HG03064 (cell line): ENCODE results near the gene CMTM3.
"Not testable (repeated sequence)": the region's sequence is repeated elsewhere in the genome, so short reads cannot be mapped to it uniquely, and the experiment has no call there.

Experiments
- ATAC-seq: cut with Tn5 transposase; IDR thresholded peaks from one replicate; pipeline ENCODE4 v1.9.1; 2021; ENCODE audit warnings: low read depth; ENCODE audit not compliant: unreplicated experiment

Gene CMTM3

GRCh38 chr16:66581246-66581952 is 23.1 kb upstream of the CMTM3 start:
- ATAC-seq, result no peak

- ATAC-seq, result no peak
These were observed 18.8 kb upstream of the CMTM3 start for GRCh38 chr16:66585481-66586239.

GRCh38 chr16:66587881-66588600 is 16.5 kb upstream of the CMTM3 start:
- no peak for ATAC-seq

DNA sequence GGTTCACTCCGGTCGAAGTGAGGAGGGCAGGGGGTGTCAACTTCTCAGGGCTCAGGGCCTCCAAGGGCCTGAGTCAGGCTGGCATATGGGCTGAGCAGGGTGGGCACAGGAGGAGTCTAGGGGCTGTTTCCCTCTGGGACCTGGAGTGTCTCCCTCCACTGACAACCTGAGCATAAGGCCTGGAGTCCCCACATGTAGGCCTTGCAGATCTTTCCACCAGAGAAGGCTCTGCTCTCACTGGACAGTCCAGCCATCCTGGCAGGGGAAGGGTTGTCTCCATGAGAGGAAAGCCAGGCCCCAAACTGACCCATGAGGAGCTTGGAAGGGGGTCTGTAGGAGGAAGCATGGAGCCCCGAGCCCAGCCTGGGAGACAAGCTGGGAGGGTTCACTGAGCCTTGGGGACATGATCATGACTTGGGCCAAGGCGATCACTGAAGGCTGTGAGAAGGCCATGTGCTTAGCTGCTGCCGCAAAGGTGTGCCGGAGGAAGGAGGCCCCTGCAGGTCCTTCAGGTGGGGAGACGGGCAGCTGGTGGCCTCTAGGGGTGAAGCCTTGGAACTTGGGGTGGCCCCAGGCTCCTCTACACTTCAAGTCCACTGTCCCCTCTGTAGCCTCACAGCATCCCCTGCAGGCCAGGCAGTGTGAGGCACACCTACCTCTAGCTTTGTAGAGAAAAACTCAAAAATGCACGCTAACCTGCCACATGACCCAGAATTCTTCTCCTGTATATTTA is 15.4 kb upstream of the CMTM3 start:
- no peak for ATAC-seq

- no peak for ATAC-seq
These were observed 14.2 kb upstream of the CMTM3 start for GRCh38 chr16:66590322-66590721.

- no peak for ATAC-seq
These were observed 13.5 kb upstream of the CMTM3 start for GRCh38 chr16:66591018-66591417.

- no peak for ATAC-seq
These were observed 12.3 kb upstream of the CMTM3 start for GRCh38 chr16:66592241-66592640.

- ATAC-seq, result no peak
These were observed 11.7 kb upstream of the CMTM3 start for GRCh38 chr16:66592814-66593213.

- no peak for ATAC-seq
These were observed 9.8 kb upstream of the CMTM3 start for GRCh38 chr16:66594739-66595138.

DNA sequence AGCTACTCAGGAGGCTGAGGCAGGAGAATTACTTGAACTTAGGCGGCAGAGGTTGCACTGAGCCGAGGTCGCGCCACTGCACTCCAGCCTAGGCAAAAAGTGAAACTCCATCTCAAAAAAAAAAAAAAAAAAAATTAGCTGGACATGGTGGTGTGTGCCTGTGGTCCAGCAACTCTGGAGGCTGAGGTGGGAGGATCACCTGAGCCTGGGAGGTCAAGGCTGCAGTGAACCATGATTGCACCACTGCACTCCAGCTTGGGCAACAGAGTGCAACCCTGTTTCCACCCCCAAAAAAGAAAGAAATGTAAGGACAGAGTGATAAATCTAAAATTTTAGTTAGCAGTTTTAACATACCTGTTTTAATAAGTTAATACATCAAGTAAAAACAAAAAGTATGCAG is 7.9 kb upstream of the CMTM3 start:
- ATAC-seq, result not testable (repeated sequence)

- no peak for ATAC-seq
These were observed 7.3 kb upstream of the CMTM3 start for GRCh38 chr16:66596986-66597848.

DNA sequence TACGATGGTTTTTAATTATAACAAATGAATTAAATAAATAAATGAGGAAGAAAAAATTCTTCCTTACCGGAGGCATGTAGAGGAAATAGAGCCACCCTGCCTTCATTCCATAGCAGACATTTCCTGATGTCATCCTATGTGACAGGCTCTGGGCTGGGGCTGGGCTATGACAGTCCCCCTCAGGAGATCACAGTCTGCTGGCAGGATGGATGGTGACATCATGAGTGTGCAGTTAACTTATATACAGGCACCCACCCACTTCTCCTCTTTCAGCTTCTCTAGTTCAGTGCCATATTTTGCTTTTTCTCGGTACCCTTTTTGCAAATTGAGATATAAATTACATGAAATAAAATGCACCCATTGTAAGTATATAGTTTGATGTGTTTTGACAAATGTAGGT is 6.4 kb upstream of the CMTM3 start:
- no peak for ATAC-seq

DNA sequence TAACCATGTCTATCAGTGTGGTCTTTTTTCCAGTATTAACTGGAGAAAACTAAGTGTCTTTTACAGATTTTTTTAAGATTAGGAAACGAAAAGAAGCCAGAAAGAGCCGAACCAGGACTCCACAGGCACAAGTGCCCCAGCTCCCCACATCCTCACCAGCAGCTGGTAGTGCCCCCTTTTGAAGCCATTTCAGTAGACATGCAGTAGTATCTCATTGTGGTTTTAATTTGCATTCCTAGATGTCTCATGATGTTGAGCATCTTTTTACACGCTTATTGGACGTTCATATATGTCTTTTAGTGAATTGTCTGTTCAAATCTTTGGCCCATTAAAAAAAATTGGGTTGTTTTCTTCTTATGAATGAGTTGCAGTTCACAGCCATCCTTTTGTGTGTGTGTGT is 4.8 kb upstream of the CMTM3 start:
- ATAC-seq, result no peak

DNA sequence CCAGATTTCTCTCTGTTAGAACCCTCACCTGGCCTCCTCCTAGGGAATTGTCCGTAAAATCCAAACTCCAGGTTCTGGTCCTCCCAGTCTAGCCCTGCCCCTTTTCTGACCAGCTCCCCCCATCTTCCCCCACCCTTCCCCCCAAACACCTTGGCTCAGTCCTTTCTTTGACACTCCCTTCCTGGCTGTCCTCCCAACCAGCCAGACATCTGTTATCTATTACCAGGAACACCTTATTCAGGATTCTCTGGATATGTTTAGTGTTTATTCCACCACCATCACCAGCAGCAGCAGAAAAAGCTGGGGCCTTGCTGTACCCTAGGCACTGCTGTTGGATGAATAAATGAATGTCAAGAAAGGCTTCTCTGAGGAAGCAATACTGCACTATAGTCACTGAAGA is 4.0 kb upstream of the CMTM3 start:
- no peak for ATAC-seq

DNA sequence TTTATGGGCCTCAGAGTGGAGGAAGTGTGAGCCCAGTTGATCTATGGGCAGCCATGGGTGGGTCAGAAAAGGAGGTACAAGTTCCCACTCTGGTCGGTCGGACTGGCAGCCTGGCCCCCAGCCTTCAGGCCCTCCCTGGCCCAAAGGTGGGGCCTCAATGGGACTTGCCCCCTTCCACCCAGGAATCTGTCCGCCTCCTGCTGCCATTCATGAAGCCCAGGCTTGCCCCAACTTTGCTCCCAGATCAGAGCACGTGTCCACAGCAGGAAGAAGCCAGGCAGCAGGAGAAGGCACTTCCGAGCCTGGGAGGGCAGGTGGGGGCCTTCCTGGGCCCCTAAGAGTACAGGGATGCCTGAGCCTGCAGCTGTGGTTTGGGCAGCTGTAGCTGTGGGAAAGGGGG is 3.0 kb upstream of the CMTM3 start:
- no peak for ATAC-seq

DNA sequence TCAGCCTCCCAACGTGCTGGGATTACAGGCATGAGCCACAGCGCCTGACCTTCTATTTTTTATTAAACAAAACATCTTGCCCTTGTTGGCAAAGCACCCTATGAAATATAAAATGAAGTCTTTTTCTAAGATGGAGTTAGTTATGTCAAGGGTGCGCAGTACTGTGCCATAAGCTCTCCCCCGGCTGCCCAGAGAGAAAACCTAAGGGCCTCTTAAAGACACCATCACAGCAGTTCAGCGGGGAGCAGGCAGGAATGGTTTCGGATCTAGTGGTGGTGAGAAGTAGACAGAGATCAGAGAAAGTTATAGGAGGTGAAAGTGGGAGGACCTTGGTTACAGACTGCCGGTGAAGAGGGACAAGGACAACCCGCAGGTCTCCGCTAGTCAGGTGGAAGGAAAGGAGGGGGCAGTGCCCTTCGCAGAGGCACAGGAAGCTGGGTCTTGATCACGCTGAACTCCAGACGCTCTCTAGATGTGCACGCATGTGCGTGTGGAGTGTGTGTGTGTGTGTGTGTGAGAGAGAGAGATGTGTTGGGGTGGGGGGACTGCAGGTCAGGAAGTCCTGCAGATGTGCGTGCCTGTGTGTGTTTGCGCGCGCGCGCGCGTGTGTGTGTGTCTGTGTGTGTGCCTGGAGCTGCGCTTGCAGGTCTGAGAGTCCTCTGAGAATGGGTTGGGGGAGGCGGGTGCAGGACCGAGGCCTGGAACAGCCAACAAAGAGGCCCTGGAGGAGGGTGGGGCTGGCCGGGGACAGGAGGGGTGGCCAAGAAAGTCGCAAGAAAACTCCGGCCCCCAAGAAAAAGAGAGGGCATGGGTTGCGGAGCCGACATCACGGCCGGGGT is 748 bp upstream of the CMTM3 start:
- no peak for ATAC-seq

DNA sequence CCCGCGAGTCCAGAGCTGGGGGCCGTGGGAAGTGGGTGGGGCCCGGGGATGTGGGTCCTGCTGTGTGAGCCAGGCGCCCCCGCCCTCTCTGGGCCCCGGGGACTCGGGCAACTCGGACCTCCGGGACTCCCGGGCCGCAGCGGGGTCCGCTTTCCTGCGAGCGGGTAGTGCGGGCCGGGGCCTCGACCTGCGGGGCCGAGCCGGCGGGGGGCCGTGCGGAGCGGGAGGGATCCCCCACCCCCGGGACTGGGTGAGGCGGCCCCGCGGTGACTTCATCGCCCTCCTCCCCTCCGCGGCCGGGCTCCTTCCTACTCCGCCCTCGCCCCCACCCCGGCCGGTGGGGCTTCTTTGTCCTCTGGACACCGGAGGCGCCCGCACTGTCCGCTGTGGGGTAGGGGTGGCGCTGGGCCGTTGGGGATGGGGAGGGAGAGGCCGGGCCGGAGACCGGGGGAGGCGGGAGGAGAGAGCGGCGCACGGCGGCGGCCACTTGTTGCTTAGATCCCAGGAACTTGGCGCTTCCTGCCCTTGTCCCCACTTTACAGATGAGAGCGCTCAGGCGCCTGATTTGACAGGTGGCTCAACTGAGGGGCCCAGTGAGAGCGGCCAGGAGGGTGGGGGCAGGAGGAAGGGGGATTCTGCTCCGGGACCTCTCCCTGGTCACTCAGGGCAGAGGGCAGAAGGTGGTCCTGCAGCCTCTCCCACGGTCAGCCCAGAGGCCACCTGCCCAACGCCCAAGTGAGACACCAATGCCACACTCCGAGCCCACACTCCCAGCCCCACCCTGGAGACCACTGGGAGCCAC is 874 bp downstream of the CMTM3 start:
- ATAC-seq, result peak; percentile 2

DNA sequence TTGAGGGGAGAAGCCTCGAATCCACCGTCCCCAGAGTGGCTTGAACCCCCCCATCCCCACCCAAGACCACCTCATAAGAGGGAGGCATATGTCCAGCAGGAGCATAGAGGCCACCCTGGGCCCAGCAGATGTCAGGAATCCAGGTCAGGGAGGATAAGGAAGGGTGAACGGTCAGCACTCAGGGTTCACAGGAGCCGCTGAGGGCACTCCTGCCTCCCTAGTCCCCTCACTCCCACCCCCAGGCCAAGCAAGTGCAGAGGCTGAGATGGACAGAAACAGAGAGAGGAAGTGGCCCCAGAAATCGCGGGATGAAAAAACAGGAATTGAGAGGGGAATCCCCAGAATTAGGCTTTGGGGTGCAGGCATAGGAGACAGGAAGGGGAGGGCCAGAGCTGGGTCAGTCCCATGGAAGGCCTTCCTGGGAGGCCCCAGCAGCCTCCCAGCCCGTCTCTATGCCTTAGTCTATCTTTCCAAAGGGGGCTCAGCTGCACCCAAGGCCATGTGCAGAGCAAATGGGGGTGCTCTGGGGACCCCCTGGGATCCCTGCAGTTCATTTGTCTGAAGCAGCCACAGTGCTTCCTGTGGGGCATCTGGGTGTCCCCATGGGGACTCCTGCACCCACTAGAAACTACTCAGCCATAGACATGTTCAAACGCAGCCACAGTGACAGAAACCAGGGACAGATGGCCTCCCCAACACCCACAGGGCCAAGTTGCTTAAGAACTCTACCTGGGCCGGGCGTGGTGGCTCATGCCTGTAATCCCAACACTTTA is 1.7 kb downstream of the CMTM3 start:
- ATAC-seq, result no peak
